GM19238 (cell line): ENCODE measurements around the gene GNPAT.

ENCODE experiments used
- DNase-seq: peaks from one replicate; pipeline ENCODE4 v3.0.0; 2011; ENCODE audit warnings: low spot score; ENCODE audit not compliant: insufficient read length

The GNPAT gene

DNA sequence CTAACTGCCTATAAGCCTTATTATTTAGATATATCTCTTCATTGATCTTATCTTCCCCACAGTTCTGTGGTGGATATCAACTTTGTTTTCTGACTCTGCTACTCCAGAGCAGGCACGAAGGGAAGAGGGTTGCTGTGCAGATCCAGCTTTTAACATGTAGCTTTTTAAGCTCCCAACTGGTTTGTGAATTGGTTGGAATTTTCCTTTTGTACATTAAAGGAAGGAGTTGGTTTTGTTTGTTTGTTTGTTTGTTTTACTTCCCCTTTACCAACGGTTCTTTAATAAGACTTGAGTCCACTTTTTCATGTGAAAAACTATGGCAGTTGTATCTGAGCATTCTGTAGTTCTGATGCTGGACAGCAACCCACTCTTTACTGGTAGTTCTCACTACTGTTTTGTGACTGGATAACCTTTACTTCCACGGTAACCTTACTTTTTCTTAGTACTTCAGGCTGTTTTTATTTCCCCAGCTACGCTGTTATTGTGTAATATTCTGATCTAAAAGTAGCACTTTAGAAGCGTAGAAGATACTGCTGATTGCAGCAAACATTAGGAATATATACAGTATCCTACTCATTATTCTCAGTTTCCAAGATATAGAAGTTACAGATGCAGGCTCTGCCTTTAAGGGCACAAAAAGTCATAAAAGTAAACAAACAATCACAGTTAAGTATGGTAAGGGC, 1.6 kb downstream of the GNPAT start:
- no peak for DNase-seq

GRCh38 chr1:231248778-231249177, 7.8 kb downstream of the GNPAT start:
- no peak for DNase-seq

- DNase-seq = no peak
Measured at GRCh38 chr1:231252336-231252735, 11.3 kb downstream of the GNPAT start.

- no peak for DNase-seq
Measured at GRCh38 chr1:231260351-231260750, 19.3 kb downstream of the GNPAT start.

DNA sequence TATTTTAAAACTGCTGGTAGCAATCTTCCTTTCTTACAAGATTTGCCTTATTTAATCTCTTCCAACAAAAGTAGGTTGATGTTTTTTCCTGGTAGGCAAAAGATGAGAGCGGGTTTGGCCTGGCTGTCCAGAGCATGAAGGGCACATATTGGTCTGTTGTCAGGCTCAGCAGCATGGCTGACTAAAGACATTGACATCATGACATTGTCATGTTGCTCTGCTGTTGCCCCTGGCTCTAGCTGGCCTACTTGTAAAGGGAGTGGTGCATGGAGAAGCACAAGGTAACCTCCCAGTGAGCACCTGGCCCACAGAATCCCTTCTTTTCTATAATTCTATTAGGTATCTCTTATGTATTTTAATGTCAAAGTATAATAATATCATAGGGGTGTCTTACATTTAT, 23.6 kb downstream of the GNPAT start:
- no peak for DNase-seq

DNA sequence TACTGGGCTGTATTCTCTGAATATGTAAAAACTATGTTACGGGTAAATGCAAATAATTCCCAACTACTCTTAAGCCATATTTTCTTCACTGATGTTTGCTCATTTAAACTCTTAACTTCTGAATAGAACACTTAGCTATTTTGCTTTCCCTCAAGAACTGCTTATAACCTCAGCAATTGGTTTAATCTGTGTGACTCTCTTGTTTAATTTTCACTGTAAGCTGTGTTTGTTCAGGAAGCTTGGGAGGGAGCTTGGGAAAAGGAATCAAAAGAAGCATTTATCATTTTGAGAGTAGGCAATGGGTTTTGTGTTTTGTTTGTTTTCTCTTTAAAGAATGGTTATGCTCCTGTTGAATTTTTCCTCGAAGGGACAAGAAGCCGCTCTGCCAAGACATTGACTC, 24.4 kb downstream of the GNPAT start:
- no peak for DNase-seq

DNA sequence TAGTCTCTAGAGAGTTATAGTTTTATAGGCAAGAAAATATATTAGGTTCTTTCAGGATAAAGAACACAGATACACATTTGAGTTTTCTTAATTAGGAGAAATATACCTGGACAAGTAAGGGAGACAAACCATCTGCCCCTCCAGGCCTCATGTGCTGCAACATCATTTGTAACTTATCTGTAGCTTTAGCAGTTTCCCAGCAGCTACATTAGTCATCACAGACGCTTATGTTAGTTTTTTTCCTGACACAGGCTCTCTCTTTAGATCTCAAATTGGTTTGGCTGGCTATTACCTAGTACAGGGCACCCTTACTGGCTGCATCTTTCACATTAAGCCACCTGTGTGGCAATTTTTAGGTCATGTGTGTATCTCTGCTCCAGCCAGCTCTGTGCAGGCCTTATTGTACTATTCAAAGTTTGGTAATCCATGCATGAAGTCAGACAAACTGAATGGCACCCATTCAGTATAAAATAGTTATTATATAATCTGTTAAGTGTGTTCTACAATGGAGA, 25.9 kb downstream of the GNPAT start:
- DNase-seq = no peak

- no peak for DNase-seq
Measured at GRCh38 chr1:231272173-231272572, 31.2 kb downstream of the GNPAT start.

DNA sequence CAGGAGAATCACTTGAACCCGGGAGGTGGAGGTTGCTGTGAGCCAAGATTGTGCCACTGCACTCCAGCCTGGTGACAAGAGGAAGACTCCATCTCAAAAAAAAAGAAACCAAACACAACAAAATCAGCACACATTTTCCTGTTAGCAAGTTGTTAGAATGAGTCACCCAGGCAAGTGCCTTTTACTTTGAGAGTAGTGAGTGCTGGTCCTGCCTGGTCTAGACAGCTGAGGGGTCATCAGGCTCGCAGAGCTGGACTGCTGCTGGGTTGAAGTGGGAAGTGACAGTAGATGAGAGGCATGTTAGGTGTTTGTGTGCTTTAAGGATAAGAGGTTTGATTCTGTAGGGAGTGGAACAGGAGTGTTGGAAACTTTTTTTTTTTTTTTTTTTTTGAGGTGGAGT, 31.9 kb downstream of the GNPAT start:
- DNase-seq = no peak

DNA sequence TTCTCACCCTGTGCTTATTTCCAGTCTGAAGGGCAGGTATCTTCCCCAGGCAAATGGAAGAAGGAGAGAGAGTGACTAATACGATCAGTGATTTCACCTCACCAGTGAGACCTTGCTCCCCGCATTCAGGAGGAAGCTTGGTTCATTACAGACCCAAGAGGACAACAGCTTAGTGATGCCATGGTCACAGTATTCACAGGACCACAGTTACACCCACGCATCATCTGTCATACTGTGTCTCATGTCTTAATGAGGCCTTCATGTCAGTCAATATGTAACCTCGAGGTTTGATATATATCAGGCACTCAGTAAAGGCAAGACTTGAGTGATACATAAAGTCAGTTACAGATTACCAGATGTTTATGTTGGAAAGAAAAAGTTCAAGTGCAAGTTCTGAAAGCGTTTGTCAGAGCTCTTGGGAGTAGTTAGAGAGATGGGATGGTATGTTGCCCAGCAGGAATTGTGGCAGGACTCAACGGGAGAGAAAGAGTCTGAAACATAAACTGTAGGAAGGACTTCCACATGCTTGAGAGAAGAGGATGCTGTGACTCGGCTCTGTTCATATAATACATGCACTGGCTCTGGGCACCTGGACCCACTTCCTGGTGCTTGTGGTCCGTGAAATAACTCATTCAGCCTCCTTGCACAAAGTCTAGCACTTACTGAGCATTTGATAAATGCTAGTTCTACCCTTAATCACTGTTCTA, 33.3 kb downstream of the GNPAT start:
- no peak for DNase-seq

GRCh38 chr1:231278100-231278790, 37.2 kb downstream of the GNPAT start:
- DNase-seq = no peak

DNA sequence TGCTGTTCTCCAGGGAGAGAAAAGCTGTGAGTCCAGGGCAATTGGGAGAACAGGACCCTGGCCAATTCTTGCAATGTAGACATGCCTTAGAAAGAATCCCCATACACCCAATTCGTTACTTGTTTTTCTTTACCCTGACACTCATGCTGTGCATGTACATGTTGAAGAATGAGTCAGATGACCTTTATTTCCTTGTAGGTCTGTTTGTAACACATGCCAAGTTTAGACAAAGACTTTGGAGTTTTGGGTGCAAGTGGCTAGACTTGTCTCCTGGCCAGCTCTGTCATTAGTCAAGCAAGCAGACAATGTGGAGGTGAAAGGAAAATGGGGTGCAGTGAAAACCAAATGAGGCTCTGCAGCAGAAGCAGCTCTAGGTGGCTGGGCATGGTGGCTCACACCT, 38.1 kb downstream of the GNPAT start:
- DNase-seq = no peak

- no peak for DNase-seq
Measured at GRCh38 chr1:231279683-231280082, 38.7 kb downstream of the GNPAT start.

DNA sequence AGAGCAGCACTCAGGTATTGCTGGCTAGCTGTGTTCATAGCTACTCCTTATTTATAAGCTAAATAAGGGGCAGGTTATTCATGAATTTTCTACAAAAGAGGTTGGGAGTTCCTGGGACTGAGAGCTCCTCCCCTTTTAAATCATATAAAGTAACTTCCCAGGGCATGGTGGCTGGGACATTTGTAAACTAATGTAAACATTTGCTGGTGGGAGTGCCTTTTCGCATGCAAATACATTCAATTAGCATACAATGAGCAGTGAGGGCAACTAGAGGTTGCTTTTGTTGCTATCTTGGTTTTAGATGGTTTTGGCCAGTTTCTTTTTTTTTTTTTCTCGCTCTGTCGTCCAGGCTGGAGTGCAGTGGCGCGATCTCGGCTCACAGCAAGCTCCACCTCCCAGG, 43.4 kb downstream of the GNPAT start:
- no peak for DNase-seq

- DNase-seq = no peak
Measured at GRCh38 chr1:231286603-231287002, 45.6 kb downstream of the GNPAT start.

DNA sequence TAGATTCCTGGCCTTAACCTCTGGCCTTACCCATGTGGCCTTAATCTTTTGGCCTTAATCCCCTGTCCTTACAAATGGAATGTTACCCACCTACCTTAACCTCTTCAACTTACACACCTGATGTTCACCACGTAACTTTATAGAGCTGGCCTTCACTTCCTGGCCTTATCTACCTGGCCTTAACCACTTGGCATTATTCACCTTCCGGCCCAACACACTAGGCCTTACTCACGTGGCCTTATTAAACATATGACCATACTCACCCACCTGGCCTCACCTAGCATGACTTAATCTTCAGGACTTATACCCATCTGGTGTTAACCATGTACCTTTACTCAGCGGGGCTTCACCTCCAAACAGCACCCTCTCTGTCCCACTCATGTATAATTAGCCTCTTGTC, 54.9 kb downstream of the GNPAT start:
- no peak for DNase-seq

- no peak for DNase-seq
Measured at GRCh38 chr1:231301990-231302389, 61.0 kb downstream of the GNPAT start.

GRCh38 chr1:231310391-231310934, 69.5 kb downstream of the GNPAT start:
- DNase-seq = no peak

DNA sequence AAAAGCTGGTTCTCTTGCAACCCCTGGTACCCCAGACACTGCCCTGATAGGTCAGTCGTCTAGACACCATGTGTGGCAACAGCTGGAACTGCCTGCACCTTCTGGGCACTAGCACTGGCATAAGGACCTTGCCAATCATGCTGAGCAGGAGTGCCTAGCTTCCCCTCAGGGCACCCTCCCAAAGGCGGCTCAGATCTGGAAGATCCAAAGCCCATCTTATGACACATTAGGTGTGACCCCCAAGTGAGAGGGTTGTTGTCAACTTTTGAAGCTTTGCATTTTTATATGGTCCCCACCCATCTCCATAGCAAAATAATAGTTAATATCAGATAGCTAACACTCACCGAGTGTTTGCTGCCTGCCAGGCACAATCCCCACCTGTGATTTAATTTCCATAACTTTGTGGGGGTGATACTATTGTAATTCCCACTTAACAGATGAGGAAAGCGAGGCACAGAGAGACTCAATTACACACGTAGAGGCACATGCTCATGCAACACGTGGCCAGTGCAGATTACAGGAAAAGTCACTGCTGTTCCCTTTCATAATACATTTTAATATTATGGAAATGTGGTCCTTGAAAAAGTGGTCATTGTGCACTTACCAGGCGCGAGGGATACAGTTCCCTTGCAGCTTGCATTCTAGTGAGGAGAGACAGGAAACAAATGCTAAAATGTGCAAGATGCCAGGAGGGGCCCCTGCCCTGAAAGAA, 70.9 kb downstream of the GNPAT start:
- no peak for DNase-seq

DNA sequence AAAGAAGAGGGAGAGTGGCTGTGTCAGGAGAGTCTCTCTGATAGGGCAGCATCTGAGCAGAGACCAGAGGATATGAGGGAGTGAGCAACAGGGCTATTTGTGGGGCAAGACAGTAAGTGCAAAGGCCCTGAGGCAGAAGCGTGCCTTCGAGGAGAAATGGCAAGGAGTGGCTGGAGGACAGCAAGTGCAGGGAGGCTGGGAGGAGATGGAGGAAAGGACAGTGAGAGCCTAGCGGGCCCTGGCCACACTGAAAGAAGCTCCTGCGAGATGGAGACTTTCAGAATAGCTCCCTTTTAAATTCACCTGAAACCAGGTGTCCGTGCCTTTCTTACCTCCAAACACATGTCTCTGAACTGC, 71.4 kb downstream of the GNPAT start:
- no peak for DNase-seq

DNA sequence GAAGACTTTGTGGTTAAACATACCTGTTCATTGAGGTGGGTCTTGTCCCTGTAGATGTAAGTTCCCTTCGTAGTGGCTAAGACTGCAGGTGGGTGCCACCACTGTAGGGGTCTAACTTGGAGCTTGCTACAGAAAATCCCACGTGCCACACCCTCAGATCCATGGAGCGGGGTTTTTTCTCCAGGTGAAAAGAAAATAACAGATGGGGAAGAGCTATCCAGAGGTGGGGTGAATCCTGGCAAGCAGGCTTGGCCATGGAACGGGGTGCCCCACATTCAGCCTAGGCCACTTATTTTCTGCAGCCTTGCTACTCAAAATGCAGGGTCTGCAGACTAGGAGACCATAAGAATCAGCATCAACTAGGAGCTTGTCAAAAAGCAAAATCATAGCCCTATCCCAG, 72.6 kb downstream of the GNPAT start:
- no peak for DNase-seq

DNA sequence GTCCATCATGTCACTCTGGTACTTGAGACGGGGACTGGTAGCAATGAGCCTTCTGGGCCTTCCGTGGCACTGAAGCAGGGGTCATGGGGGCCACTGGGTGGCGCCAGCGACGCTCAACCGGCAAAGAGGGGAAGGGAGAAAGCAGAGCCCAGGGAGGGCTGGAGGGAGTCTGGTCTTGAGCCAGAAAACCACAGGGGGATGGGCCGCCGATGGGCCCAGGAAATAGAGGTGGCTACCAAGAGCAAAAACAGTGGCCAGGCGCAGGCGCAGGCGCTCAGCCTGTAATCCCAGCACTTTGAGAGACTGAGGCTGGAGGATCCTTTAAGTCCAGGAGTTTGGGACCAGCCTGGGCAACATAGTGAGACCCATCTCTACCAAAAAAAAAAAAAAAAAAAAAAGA, 74.9 kb downstream of the GNPAT start:
- DNase-seq = peak; percentile 30
